SK-N-SH treated with all-trans-retinoic acid at 6 μM for 48 hours (cell line): ENCODE results near the gene PAQR8.

ENCODE experiments used
- ATAC-seq: fragments of 200-7000 bp; cut with Tn5 transposase; 3 replicates; pipeline ENCODE4 v1.9.1; 2020; ENCODE audit warnings: mild to moderate bottlenecking, moderate library complexity
- ARNTL ChIP-seq: fragments of 450-650 bp; formaldehyde crosslinking; IDR thresholded peaks from 2 replicates; pipeline ENCODE4 v1.5.0; 2020; ENCODE audit warnings: low read depth, mild to moderate bottlenecking, moderate library complexity, borderline replicate concordance
- BACH2 ChIP-seq: fragments of 250-450 bp; sonication (Bioruptor Pico); IDR thresholded peaks from 2 replicates; pipeline ENCODE4 v1.9.0; 2021; ENCODE audit warnings: mild to moderate bottlenecking, borderline replicate concordance
- CREB5 ChIP-seq: fragments of 250-450 bp; sonication (Bioruptor Pico); IDR thresholded peaks from 2 replicates; pipeline ENCODE4 v1.5.1; 2020; ENCODE audit warnings: low read depth, mild to moderate bottlenecking, moderate library complexity
- CSRNP3 ChIP-seq: fragments of 250-450 bp; sonication (Bioruptor Pico); IDR thresholded peaks from 2 replicates; pipeline ENCODE4 v1.5.1; 2021; ENCODE audit warnings: mild to moderate bottlenecking, moderate library complexity
- ESRRG ChIP-seq: fragments of 250-450 bp; sonication (Bioruptor Pico); IDR thresholded peaks from 2 replicates; pipeline ENCODE4 v1.6.1; 2021; ENCODE audit warnings: mild to moderate bottlenecking
- GLIS3 ChIP-seq: fragments of 250-450 bp; sonication (Bioruptor Pico); IDR thresholded peaks from 2 replicates; pipeline ENCODE4 v1.5.0; 2020; ENCODE audit warnings: mild to moderate bottlenecking, moderate library complexity
- ISL1 ChIP-seq: fragments of 250-450 bp; sonication (Bioruptor Pico); IDR thresholded peaks from 2 replicates; pipeline ENCODE4 v2.1.2; 2022; ENCODE audit warnings: mild to moderate bottlenecking, moderate library complexity
- POU6F1 ChIP-seq: fragments of 250-450 bp; sonication (Bioruptor Pico); IDR thresholded peaks from 2 replicates; pipeline ENCODE4 v1.8.0; 2021; ENCODE audit warnings: low read depth, mild to moderate bottlenecking, moderate library complexity, borderline replicate concordance
- PPARA ChIP-seq: fragments of 250-450 bp; sonication (Bioruptor Pico); IDR thresholded peaks from 2 replicates; pipeline ENCODE4 v1.5.0; 2020; ENCODE audit warnings: mild to moderate bottlenecking, borderline replicate concordance
- RARB ChIP-seq: fragments of 250-450 bp; sonication (Bioruptor Pico); IDR thresholded peaks from 2 replicates; pipeline ENCODE4 v1.8.0; 2021; ENCODE audit warnings: mild to moderate bottlenecking, moderate library complexity
- SNAI2 ChIP-seq: fragments of 250-450 bp; sonication (Bioruptor Pico); IDR thresholded peaks from 2 replicates; pipeline ENCODE4 v1.5.0; 2020; ENCODE audit warnings: mild to moderate bottlenecking, moderate library complexity
- TCF4 ChIP-seq: fragments of 250-450 bp; sonication (Bioruptor Pico); IDR thresholded peaks from 2 replicates; pipeline ENCODE4 v1.8.0; 2021; ENCODE audit warnings: mild to moderate bottlenecking, moderate library complexity, borderline replicate concordance
- TOX ChIP-seq: fragments of 250-450 bp; sonication (Bioruptor Pico); IDR thresholded peaks from 2 replicates; pipeline ENCODE4 v1.8.0; 2021; ENCODE audit warnings: mild to moderate bottlenecking, moderate library complexity, borderline replicate concordance
- TSHZ2 ChIP-seq: fragments of 250-450 bp; sonication (Bioruptor Pico); IDR thresholded peaks from 2 replicates; pipeline ENCODE4 v1.5.0; 2020; ENCODE audit warnings: mild to moderate bottlenecking, moderate library complexity
- ZC3H10 ChIP-seq: fragments of 250-450 bp; sonication (Bioruptor Pico); IDR thresholded peaks from 2 replicates; pipeline ENCODE4 v1.5.1; 2021; ENCODE audit warnings: mild to moderate bottlenecking, moderate library complexity
- ZFP3 ChIP-seq: fragments of 250-450 bp; sonication (Bioruptor Pico); IDR thresholded peaks from 2 replicates; pipeline ENCODE4 v1.5.0; 2020; ENCODE audit warnings: mild to moderate bottlenecking, moderate library complexity
- ZFP30 ChIP-seq: fragments of 450-650 bp; formaldehyde crosslinking; IDR thresholded peaks from 2 replicates; pipeline ENCODE4 v1.5.0; 2022; ENCODE audit warnings: mild to moderate bottlenecking, moderate library complexity
- ZNF70 ChIP-seq: fragments of 450-650 bp; formaldehyde crosslinking; IDR thresholded peaks from 2 replicates; pipeline ENCODE4 v1.5.0; 2020; ENCODE audit warnings: mild to moderate bottlenecking, moderate library complexity
- ZNF8 ChIP-seq: fragments of 450-650 bp; formaldehyde crosslinking; IDR thresholded peaks from 2 replicates; pipeline ENCODE4 v1.5.0; 2020; ENCODE audit warnings: mild to moderate bottlenecking, moderate library complexity
- TF ChIP-seq, protein P1 (sequence below): fragments of 250-450 bp; sonication (Bioruptor Pico); IDR thresholded peaks from 2 replicates; pipeline ENCODE4 v1.8.0; 2020; ENCODE audit warnings: mild to moderate bottlenecking, moderate library complexity, borderline replicate concordance

Gene PAQR8

DNA sequence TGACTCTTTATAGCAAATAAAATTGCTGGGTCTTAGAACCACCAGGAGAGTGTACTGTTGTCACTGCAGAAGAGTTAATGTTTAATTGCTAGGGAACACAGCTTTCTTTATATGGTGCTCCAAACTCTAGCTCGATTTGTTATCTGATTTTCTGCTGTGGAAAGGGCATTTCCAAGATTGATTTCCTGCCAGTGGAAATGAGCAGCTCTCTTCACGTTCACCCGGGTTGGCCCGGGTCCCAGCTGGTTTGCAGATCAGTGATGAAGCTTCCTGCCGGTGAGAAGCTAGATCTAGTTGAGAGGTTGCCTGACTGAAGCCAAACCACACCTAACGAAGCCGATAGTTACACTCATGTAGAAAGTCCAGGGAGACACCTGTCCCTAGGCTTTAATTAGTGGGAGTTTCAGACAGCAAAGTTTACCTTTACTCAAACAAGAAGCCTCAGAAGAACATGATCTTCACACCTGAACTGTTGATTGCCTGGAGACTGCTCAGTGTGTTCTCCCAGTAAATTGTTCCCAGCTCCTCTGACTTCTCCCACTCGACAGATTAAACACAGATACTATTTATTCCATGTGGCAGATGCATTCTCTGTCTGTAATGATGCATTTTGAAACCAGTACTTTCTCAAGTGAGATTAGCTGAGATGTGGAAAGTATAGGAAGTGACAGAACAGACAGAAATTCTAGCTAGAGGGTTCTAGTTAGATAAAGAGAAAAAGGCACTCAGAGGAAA, 27.8 kb downstream of the PAQR8 start:
- ATAC-seq = peak; percentile 79
- TF ChIP-seq ISL1 (CRISPR knock-in tag) (0 out of 2 replicates have a peak, but pooled peaks have one; percentile 10), GLIS3 (CRISPR knock-in tag) (no peak)

DNA sequence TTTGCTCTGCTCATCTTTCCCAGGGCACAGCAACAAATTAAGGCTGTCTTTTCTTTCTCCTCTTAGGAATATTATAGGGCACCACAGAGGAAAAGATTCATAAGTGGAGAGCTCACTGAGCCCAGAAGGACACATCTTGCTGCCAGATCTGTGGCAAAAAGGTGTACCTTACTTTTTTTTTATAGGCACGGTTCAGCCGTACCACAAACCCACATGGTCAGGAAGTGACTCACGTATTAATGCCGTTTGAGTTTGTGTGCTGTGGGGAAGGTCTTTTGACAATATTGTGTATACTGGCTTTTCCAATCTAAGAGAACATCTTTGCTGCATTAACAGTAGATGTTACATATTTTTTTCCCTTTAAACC, 28.4 kb downstream of the PAQR8 start:
- TF ChIP-seq GLIS3 (CRISPR knock-in tag) (no peak), ZNF8 (CRISPR knock-in tag) (peak; percentile 76)
- peak; percentile 78 for ATAC-seq

DNA sequence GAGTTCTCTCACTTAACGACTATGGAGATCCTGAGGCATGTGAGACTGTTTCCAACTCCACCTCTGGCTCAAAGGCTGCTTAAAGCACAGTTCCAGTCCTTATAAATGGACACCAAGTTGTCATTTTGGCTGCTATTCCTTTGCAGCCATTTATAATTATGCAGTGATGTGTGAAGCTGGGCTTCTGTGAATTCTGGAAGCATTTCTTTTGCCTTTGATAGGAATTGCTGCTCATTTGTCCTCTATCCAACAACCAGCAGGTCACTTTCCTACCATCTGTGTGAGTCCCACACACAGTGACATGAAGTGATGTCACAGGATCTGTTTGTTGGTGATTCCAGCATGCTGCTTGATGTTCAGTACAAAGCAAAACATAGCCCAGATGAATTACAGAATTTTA, 29.6 kb downstream of the PAQR8 start:
- ATAC-seq = no peak
- TF ChIP-seq TCF4 (CRISPR knock-in tag) (no peak), POU6F1 (CRISPR knock-in tag) (no peak), BACH2 (CRISPR knock-in tag) (no peak), RARB (CRISPR knock-in tag) (no peak), TSHZ2 (no peak), PPARA (no peak), SNAI2 (CRISPR knock-in tag) (no peak), ESRRG (CRISPR knock-in tag) (no peak)

DNA sequence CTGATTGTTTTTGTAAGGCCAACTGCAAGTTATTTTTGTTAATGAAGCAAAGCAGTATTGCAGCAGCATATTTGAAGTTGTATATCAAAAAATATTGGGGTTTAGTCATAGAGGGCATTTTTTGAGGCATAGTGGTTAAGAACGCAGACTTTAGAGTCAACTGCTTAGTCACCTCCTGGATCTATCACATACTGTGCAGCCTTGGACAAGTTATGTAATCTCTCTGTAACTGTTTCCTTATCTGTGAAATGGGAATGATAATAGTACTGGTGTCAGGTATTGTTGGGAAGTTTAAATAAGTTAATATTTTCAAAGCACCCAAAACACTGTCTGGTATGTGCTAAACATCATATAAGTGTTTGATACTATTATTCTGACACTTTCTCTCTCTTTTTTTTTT, 31.0 kb downstream of the PAQR8 start:
- TF ChIP-seq ZNF70 (CRISPR knock-in tag) (no peak), ZFP3 (CRISPR knock-in tag) (no peak), POU6F1 (CRISPR knock-in tag) (no peak), ARNTL (no peak)
- no peak for ATAC-seq

- ATAC-seq = no peak
- TF ChIP-seq ISL1 (CRISPR knock-in tag) = no peak
- TF ChIP-seq SNAI2 (CRISPR knock-in tag) = no peak
- TF ChIP-seq ZFP3 (CRISPR knock-in tag) = peak; percentile 63; the same call in 1 of the 2 replicates
Observed at GRCh38 chr6:52393780-52394179, 31.8 kb downstream of the PAQR8 start.

GRCh38 chr6:52394251-52394666, 32.3 kb downstream of the PAQR8 start:
- no peak for ATAC-seq
- TF ChIP-seq ZNF70 (CRISPR knock-in tag) (no peak), TOX (CRISPR knock-in tag) (no peak), ZC3H10 (CRISPR knock-in tag) (no peak), ESRRG (CRISPR knock-in tag) (no peak), ISL1 (CRISPR knock-in tag) (no peak), ZFP30 (no peak), TCF4 (CRISPR knock-in tag) (no peak), CREB5 (CRISPR knock-in tag) (no peak), ZNF8 (CRISPR knock-in tag) (no peak), PPARA (no peak), GLIS3 (CRISPR knock-in tag) (no peak), BACH2 (CRISPR knock-in tag) (no peak), RARB (CRISPR knock-in tag) (no peak), CSRNP3 (CRISPR knock-in tag) (no peak)
- TF ChIP-seq, protein P1, sequence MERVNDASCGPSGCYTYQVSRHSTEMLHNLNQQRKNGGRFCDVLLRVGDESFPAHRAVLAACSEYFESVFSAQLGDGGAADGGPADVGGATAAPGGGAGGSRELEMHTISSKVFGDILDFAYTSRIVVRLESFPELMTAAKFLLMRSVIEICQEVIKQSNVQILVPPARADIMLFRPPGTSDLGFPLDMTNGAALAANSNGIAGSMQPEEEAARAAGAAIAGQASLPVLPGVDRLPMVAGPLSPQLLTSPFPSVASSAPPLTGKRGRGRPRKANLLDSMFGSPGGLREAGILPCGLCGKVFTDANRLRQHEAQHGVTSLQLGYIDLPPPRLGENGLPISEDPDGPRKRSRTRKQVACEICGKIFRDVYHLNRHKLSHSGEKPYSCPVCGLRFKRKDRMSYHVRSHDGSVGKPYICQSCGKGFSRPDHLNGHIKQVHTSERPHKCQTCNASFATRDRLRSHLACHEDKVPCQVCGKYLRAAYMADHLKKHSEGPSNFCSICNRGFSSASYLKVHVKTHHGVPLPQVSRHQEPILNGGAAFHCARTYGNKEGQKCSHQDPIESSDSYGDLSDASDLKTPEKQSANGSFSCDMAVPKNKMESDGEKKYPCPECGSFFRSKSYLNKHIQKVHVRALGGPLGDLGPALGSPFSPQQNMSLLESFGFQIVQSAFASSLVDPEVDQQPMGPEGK (CRISPR knock-in tag) = no peak
